Nephron (organoid): ENCODE data around the gene EBNA1BP2.

Experiments
- H3K27ac Mint-ChIP-seq, 3 experiments: 2 replicates each; pipeline ENCODE4 v1.8.0; 2020; ENCODE audit warnings: mixed read lengths in 3 of 3, mild to moderate bottlenecking in 2 of 3, moderate library complexity in 1 of 3
- H3K27me3 Mint-ChIP-seq: 2 replicates; pipeline ENCODE4 v1.8.0; 2021; ENCODE audit warnings: low read depth, mild to moderate bottlenecking, moderate library complexity, mixed read lengths
- H3K36me3 Mint-ChIP-seq: 2 replicates; pipeline ENCODE4 v1.8.0; 2020; ENCODE audit warnings: low read depth, mixed read lengths
- H3K4me1 Mint-ChIP-seq: 2 replicates; pipeline ENCODE4 v1.8.0; 2020; ENCODE audit warnings: mixed read lengths
- H3K4me3 Mint-ChIP-seq, 3 experiments: 2 replicates each; pipeline ENCODE4 v1.8.0; 2020; ENCODE audit warnings: mild to moderate bottlenecking in 3 of 3, mixed read lengths in 3 of 3, moderate library complexity in 2 of 3
- H3K9me3 Mint-ChIP-seq: 2 replicates; pipeline ENCODE4 v1.8.0; 2020; ENCODE audit warnings: mixed read lengths
- CTCF ChIP-seq, 3 experiments: fragments of 200-600 bp; sonication (generic); IDR thresholded peaks; one replicate each; pipeline ENCODE4 v1.5.0; 2021; ENCODE audit warnings: antibody characterized with exemption in 3 of 3; ENCODE audit not compliant: unreplicated experiment in 3 of 3

Gene EBNA1BP2

DNA sequence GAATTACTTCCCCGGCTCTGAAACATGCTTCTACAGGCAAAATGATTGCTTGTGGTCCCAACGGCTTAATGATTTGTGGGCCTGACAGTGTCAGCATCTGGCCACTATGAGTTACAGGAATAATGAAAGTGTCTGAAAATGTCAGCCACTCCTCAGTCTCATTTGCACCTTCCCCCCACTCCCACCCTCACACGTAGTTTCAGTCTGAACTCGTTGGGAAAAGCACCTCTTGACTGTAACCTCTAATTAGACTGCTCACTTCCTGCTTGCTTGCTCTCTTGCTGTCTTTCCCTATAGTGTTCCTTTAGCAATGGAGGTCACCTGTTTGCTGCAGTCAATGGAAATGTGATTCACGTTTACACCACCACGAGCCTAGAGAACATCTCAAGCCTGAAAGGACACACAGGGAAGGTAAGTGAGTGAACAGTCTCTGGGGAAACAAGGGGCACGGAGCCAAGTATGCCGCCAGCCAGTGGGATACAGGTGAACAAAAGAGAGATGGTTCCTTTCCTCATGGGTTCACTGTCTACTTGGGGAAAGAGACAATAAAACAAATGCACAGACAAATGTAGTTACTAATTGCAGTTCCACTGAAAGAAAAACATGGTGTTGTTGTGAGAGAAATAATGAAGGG is 27.1 kb upstream of the EBNA1BP2 start:
- TF ChIP-seq CTCF (IDR thresholded peaks at IDR 0.05; ENCODE audit: unreplicated experiment in 3 of 3): no peak
- Mint-ChIP-seq H3K27me3 (no peaks in the 10 kb centered on the region), H3K27ac (no peak overlapping the region), H3K9me3 (peaks cover 11% of the 10 kb centered on the region), H3K4me1 (no peaks in the 10 kb centered on the region), H3K4me3 (no peak overlapping the region), H3K36me3 (no peaks in the 10 kb centered on the region)

DNA sequence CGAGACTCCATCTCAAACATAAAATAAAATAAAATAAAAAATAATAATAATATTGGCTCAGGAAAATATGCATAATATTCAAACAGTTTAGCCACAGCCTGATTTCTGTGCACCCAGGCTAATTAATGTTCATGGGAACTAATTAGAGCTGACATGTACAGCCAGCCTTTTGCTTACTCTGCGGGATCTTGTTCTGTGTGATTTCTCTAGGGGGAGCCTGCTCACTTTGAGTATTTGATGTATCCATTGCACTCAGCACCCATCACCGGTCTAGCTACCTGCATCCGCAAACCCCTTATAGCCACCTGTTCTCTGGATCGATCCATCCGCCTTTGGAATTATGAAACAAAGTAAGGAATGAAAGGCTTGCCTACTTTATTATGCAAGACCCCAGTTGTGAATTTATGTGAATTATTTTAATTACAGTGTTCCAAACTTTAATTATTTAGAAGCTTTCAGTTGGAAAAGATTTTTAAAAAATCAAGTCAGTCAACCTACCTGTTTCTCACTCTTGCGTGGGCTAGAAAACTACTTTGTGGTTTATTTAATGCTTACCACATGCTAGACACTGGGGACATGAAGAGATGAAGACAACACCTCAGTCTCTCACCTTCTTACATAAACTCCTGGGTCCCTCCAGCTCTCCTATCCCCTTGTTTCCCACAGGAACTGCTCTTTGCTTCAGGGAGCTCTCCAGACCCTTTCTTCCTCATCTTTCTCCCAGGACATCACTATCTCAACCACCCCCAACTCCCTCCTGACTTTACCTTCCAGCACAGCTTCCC is 25.4 kb upstream of the EBNA1BP2 start:
- TF ChIP-seq CTCF (IDR thresholded peaks at IDR 0.05; ENCODE audit: unreplicated experiment in 3 of 3): no peak
- H3K4me3 Mint-ChIP-seq: no peak overlapping the region
- H3K4me1 Mint-ChIP-seq: no peaks in the 10 kb centered on the region
- no peak overlapping the region for H3K27ac Mint-ChIP-seq
- no peaks in the 10 kb centered on the region for H3K27me3 Mint-ChIP-seq
- H3K9me3 Mint-ChIP-seq: peaks cover 6% of the 10 kb centered on the region
- no peaks in the 10 kb centered on the region for H3K36me3 Mint-ChIP-seq

GRCh38 chr1:43194509-43194908 is 22.4 kb upstream of the EBNA1BP2 start:
- Mint-ChIP-seq H3K27ac (no peak overlapping the region), H3K27me3 (peaks cover 3% of the 10 kb centered on the region), H3K9me3 (peaks cover 22% of the 10 kb centered on the region), H3K36me3 (peaks cover 3% of the 10 kb centered on the region), H3K4me1 (no peaks in the 10 kb centered on the region), H3K4me3 (no peak overlapping the region)
- TF ChIP-seq CTCF (IDR thresholded peaks at IDR 0.05; ENCODE audit: unreplicated experiment in 3 of 3): no peak

DNA sequence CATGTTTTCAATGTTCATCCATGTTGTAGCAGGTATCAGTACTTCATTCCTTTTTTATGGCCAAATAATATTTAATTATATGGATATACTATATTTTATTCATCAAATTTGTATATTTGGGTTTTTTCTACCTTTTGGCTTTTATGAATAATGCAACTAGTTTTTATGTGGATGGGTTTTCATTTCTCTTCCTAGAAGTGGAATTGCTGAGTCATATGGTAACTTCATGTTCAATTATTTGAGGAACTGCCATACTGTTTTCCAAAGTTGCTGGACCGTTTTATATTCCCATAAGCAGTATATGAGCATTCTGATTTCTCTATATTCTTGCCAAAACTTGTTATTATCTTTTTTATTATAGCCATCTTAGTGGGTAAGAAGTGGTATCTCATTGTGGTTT is 16.0 kb upstream of the EBNA1BP2 start:
- H3K27me3 Mint-ChIP-seq: peaks cover 3% of the 10 kb centered on the region
- no peak overlapping the region for H3K27ac Mint-ChIP-seq

DNA sequence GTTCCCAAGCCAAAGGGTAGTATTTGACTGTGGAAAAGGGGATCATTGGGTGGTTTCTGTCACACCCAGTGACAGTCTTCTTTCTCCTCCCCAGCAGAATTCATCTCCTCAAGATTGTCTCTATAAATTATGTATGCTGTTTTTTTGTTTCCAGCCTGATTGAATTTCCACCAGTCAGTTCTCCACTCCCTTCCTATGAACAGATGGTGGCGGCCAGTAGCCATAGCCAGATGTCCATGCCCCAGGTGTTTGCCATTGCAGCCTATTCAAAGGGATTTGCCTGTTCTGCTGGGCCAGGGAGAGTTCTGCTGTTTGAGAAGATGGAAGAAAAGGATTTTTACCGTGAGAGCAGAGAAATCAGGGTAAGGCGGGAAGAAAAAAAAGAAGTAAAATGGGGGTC is 12.9 kb upstream of the EBNA1BP2 start:
- Mint-ChIP-seq H3K36me3 (no peaks in the 10 kb centered on the region), H3K4me1 (no peaks in the 10 kb centered on the region), H3K4me3 (no peak overlapping the region), H3K27me3 (peaks cover 13% of the 10 kb centered on the region), H3K9me3 (peaks cover 12% of the 10 kb centered on the region), H3K27ac (no peak overlapping the region)
- TF ChIP-seq CTCF (IDR thresholded peaks at IDR 0.05; ENCODE audit: unreplicated experiment in 3 of 3): no peak

More for the DNA sequence above, 16.0 kb upstream of the EBNA1BP2 start:
- no peak for TF ChIP-seq CTCF (IDR thresholded peaks at IDR 0.05; ENCODE audit: unreplicated experiment in 3 of 3)
- peaks cover 3% of the 10 kb centered on the region for H3K36me3 Mint-ChIP-seq
- H3K4me1 Mint-ChIP-seq: no peaks in the 10 kb centered on the region
- no peak overlapping the region for H3K4me3 Mint-ChIP-seq
- peaks cover 24% of the 10 kb centered on the region for H3K9me3 Mint-ChIP-seq

GRCh38 chr1:43184388-43184787 is 12.3 kb upstream of the EBNA1BP2 start:
- Mint-ChIP-seq H3K9me3 (peaks cover 7% of the 10 kb centered on the region), H3K4me3 (no peak overlapping the region), H3K4me1 (no peaks in the 10 kb centered on the region), H3K27me3 (peaks cover 17% of the 10 kb centered on the region), H3K36me3 (no peaks in the 10 kb centered on the region), H3K27ac (no peak overlapping the region)
- no peak for TF ChIP-seq CTCF (IDR thresholded peaks at IDR 0.05; ENCODE audit: unreplicated experiment in 3 of 3)
